ENCODE results near the gene TSHZ2. TPM values are rescaled to one million over a fixed set of nuclear protein-coding genes. Genes with fewer than 3 reads are reported as not detected.
A peak's percentile ranks its signal among the peaks of the same experiment; 100 is the strongest.

Gene TSHZ2
- total RNA-seq, 4 donors from 2014 or later, result 1.0 to 3.5 (median 2.8) TPM

DNA sequence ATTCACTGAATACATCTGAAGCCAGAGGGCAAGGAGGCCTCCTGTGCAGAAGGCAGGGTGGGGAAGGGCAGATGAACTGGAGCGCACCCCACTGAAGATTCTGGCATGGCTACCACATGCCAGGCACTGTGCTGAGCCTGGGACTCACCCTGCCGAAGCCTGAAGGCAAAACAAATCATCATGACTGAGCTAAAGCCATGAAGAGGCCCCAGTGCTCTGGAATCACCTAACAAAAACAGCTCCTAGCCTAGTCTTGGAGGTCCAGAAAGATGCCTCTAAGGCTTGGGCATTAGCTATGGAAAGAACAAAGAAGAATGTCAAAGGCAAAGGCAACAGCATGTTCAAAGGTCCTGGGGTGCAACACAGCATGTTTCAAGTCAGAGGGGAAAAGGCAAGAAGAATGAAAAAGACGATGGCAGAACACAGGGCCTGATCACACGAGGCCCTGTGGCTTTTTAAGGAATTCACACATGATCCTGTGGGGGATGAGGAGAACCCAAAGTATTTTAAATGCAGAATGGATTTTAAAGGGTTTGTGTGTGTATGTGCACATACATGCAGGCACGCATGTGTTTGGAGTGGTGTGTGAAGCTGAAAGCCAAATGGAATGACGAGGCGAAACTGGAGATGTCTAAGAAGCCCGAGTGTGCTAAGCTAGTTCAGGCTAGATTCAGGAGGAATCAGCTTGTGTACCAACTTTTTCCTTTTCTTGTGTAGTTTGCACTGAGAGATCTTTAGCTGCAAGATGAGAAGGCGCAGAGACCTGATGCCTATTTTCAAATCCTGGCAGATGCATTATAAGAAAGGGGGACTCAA, 360.1 kb downstream of the TSHZ2 start:
- in situ Hi-C loops (cut with MboI; ENCODE audit: low sequenced_read_pairs in 4 of 4), result no loop called here
- intact Hi-C loops (cut with DNase I; ENCODE audit: low total_unique reads), result no loop called here
- Histone ChIP-seq H3K27me3 (no peaks in the 10 kb centered on the region), H3K4me3 (no peak overlapping the region), H3K36me3 (no peaks in the 10 kb centered on the region), H3K27ac (peak overlapping the region in 1 of 4 donors; percentile 69), H3K4me1 (peaks cover 0 to 3% of the 10 kb centered on the region in 2 donors), H3K9me3 (no peaks in the 10 kb centered on the region)
- ATAC-seq, result no peak
- no peak for DNase-seq
- TF ChIP-seq, protein P1, sequence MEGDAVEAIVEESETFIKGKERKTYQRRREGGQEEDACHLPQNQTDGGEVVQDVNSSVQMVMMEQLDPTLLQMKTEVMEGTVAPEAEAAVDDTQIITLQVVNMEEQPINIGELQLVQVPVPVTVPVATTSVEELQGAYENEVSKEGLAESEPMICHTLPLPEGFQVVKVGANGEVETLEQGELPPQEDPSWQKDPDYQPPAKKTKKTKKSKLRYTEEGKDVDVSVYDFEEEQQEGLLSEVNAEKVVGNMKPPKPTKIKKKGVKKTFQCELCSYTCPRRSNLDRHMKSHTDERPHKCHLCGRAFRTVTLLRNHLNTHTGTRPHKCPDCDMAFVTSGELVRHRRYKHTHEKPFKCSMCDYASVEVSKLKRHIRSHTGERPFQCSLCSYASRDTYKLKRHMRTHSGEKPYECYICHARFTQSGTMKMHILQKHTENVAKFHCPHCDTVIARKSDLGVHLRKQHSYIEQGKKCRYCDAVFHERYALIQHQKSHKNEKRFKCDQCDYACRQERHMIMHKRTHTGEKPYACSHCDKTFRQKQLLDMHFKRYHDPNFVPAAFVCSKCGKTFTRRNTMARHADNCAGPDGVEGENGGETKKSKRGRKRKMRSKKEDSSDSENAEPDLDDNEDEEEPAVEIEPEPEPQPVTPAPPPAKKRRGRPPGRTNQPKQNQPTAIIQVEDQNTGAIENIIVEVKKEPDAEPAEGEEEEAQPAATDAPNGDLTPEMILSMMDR (IDR thresholded peaks at IDR 0.05 in 4 of 5, conservative IDR thresholded peaks at IDR 0.05 in 1 of 5), result no peak
- no peak for TF ChIP-seq POLR2A (IDR thresholded peaks at IDR 0.05)

DNA sequence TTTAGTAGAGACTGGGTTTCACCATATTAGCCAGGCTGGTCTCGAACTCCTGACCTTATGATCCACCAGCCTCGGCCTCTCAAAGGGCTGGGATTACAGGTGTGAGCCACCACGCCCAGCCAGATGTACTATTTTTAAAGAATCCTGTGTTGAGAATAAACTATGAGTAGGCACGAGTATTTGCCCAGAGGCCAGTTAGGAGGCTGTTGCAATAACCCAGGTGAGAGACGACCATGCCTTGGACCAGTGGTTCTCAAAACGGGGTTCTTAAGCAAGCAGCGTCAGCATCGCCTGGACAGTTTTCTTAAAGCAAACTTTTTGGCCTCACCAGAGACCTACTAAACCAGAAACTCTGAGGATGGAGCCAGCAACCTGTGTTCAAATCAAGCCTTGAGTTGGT, 362.7 kb downstream of the TSHZ2 start:
- DNase-seq (no peak), ATAC-seq (no peak)
- in situ Hi-C loops (cut with MboI; ENCODE audit: low sequenced_read_pairs in 4 of 4) (no loop called here), intact Hi-C loops (cut with DNase I; ENCODE audit: low total_unique reads) (no loop called here)
- Histone ChIP-seq H3K4me1 (peaks cover 0 to 3% of the 10 kb centered on the region in 2 donors), H3K27me3 (no peaks in the 10 kb centered on the region), H3K9me3 (no peaks in the 10 kb centered on the region), H3K27ac (no peak overlapping the region), H3K4me3 (no peak overlapping the region), H3K36me3 (no peaks in the 10 kb centered on the region)
- TF ChIP-seq POLR2A (IDR thresholded peaks at IDR 0.05), result no peak
- TF ChIP-seq, protein P1 (IDR thresholded peaks at IDR 0.05 in 4 of 5, conservative IDR thresholded peaks at IDR 0.05 in 1 of 5), result no peak

DNA sequence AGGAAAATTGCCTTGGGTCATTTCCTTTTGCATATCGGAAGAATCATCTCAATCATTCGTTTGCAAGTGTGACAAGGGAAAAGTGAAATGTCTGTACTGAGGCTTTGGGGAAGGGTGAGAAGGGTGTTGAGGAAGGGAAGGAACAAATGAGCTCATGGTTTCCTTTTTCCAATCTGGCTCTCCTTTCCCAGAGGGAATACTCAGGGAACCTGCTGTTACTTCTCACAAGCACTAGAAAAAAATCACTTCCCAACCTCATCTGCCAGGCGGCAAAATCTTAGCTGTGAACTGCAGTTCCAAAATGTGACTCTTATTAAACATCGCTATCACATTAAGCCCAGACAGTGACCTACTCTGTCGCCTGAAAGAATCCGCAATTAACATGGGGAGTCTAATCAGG, 363.4 kb downstream of the TSHZ2 start:
- in situ Hi-C loops (cut with MboI; ENCODE audit: low sequenced_read_pairs in 4 of 4) (no loop called here), intact Hi-C loops (cut with DNase I; ENCODE audit: low total_unique reads) (no loop called here)
- DNase-seq, result no peak
- H3K9me3 ChIP-seq, result no peaks in the 10 kb centered on the region
- TF ChIP-seq, protein P1 (IDR thresholded peaks at IDR 0.05 in 4 of 5, conservative IDR thresholded peaks at IDR 0.05 in 1 of 5), result no peak
- ATAC-seq, result no peak
- no peaks in the 10 kb centered on the region for H3K27me3 ChIP-seq
- H3K4me1 ChIP-seq, result peaks cover 0 to 3% of the 10 kb centered on the region in 2 donors
- H3K36me3 ChIP-seq, result no peaks in the 10 kb centered on the region
- no peak overlapping the region for H3K4me3 ChIP-seq
- no peak overlapping the region for H3K27ac ChIP-seq

DNA sequence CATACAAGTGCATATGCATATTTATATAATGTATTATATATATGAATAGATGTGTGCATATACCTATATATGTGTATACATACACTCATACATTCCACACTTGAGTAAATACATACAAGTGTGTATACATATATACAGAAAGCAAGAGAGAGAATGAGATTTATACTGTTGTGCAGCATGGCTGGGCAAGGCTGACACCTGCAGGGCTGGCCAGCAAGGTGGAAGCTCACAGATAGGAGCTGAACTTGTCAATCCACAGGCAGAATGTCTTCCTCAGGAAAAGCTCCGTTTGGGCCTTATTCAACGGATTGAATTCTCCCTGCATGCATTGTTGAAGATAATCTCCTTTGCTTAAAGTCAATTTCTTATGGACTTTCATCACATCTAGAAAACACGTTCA, 364.7 kb downstream of the TSHZ2 start:
- no peaks in the 10 kb centered on the region for H3K36me3 ChIP-seq
- peaks cover 0 to 3% of the 10 kb centered on the region in 2 donors for H3K4me1 ChIP-seq
- intact Hi-C loops (cut with DNase I; ENCODE audit: low total_unique reads) (no loop called here), in situ Hi-C loops (cut with MboI; ENCODE audit: low sequenced_read_pairs in 4 of 4) (no loop called here)
- DNase-seq (no peak), ATAC-seq (no peak)
- no peak overlapping the region for H3K4me3 ChIP-seq
- no peak overlapping the region for H3K27ac ChIP-seq
- H3K27me3 ChIP-seq, result no peaks in the 10 kb centered on the region
- H3K9me3 ChIP-seq, result no peaks in the 10 kb centered on the region
- TF ChIP-seq POLR2A (IDR thresholded peaks at IDR 0.05), result no peak
- TF ChIP-seq, protein P1 (IDR thresholded peaks at IDR 0.05 in 4 of 5, conservative IDR thresholded peaks at IDR 0.05 in 1 of 5), result no peak
